Stimulated activated memory B cell treated with anti-CD40 and anti-IgM and Interleukin-4, amounts not matched to agents 10 μg/mL and 1 μg/mL and 100 μg/mL, for 72 hours (primary cell): ENCODE results near the gene MTA3.

Experiments used
- ATAC-seq: fragments of 150-1000 bp; cut with Tn5 transposase; 2 replicates; pipeline ENCODE4 v1.10.0; 2021
- H3K27ac Mint-ChIP-seq: one replicate; pipeline ENCODE4 v1.8.0; 2022; ENCODE audit warnings: mild to moderate bottlenecking, mixed read lengths
- H3K27me3 Mint-ChIP-seq: one replicate; pipeline ENCODE4 v1.8.0; 2022; ENCODE audit warnings: mixed read lengths
- H3K36me3 Mint-ChIP-seq: one replicate; pipeline ENCODE4 v1.8.0; 2022; ENCODE audit warnings: mixed read lengths
- H3K4me1 Mint-ChIP-seq: one replicate; pipeline ENCODE4 v1.8.0; 2022; ENCODE audit warnings: mixed read lengths
- H3K4me3 Mint-ChIP-seq: one replicate; pipeline ENCODE4 v1.8.0; 2022; ENCODE audit warnings: mild to moderate bottlenecking, moderate library complexity, mixed read lengths
- H3K9me3 Mint-ChIP-seq: one replicate; pipeline ENCODE4 v1.8.0; 2022; ENCODE audit warnings: mixed read lengths

The MTA3 gene

DNA sequence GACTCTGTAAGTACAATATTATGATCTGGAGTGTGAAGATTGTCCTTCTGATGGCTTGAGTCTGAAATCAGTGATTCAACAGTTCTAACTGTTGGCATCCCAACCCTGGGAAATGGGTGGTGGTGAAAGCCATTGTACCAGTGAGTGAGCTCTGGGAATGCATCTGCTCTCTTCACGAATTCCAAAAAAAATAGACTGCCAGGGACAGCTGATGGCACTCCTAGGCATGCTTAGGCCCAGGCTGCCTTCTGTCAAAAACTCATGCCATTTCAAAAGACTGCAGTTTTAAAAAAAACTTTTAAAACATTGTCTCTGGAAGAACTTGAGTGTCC is 175.2 kb downstream of the MTA3 start:
- Mint-ChIP-seq H3K27me3 (no peaks in the 10 kb centered on the region), H3K36me3 (peaks cover 21% of the 10 kb centered on the region), H3K27ac (no peak overlapping the region), H3K4me3 (no peak overlapping the region), H3K9me3 (no peaks in the 10 kb centered on the region), H3K4me1 (peaks cover 5% of the 10 kb centered on the region)
- no peak for ATAC-seq

DNA sequence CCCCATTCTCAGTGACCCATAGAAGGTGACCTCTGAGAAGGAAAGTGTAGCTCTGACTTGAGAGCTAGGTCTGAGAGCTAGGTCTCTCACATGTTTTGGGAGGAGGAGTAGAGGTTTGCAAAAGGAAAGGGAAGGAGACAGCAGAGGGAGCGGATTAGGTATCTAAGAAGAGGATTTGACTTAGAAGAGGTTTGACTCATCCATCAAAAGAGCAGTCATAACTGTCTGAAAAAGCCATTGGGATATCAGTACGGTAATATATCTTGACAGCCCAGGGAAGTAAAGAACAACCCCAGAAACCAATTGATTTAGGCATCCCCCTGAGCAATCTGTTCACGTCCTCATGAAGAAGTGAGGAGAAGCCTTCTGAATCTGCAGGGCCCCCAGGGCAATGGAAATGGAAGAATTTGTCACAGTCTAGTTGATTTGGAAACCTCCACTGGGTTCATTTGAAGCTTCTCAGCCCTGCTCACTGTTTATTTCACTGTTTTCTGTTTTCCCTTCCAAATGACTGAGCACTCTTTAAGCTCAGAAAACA is 176.2 kb downstream of the MTA3 start:
- no peak for ATAC-seq
- Mint-ChIP-seq H3K4me3 (no peak overlapping the region), H3K27ac (no peak overlapping the region), H3K36me3 (peaks cover 11% of the 10 kb centered on the region), H3K27me3 (no peaks in the 10 kb centered on the region), H3K4me1 (peaks cover 5% of the 10 kb centered on the region), H3K9me3 (no peaks in the 10 kb centered on the region)

DNA sequence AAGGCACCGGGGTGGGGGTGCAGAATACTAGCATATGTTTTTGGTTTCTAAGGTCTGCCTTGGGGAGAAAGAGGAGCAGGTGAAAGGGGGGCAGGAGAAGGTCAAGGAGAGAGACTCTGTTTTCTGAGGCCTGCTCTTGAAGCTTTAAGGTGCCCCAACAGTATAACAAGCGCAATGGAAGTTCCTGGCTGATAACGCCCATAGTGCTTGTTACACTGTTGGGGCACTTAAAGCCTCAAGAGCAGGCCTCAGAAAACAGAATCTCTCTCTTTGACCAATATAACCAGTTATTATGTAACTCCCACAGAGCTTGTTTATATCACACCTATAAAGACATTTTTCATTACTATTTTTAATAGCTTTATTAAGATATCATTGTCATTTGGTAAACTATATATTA is 179.0 kb downstream of the MTA3 start:
- ATAC-seq: no peak
- Mint-ChIP-seq H3K4me3 (no peak overlapping the region), H3K27me3 (no peaks in the 10 kb centered on the region), H3K9me3 (no peaks in the 10 kb centered on the region), H3K4me1 (peaks cover 30% of the 10 kb centered on the region), H3K27ac (no peak overlapping the region), H3K36me3 (peaks cover 10% of the 10 kb centered on the region)

DNA sequence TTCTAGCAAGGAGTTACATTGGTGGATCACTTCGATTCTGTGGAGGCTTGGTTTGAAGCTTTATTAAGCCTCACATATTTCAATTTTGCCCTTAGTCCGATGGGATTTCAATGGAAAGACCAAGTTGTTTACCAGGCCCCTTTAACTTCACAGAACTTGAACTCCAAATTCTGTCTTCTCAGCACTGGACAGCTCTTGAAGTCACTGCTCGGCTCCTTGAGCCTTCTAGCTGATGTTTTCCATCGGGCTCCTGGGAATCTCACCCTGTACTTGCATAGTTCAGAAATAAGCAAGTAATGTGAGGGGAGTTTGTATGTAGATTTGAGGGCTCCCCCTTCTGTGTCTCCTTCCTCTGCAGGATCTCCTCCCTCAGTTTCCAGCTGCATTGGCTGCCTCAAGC is 180.4 kb downstream of the MTA3 start:
- Mint-ChIP-seq H3K9me3 (no peaks in the 10 kb centered on the region), H3K36me3 (peaks cover 5% of the 10 kb centered on the region), H3K27me3 (no peaks in the 10 kb centered on the region), H3K4me1 (peaks cover 39% of the 10 kb centered on the region), H3K27ac (peak overlapping the region; percentile 22), H3K4me3 (no peak overlapping the region)
- no peak for ATAC-seq

DNA sequence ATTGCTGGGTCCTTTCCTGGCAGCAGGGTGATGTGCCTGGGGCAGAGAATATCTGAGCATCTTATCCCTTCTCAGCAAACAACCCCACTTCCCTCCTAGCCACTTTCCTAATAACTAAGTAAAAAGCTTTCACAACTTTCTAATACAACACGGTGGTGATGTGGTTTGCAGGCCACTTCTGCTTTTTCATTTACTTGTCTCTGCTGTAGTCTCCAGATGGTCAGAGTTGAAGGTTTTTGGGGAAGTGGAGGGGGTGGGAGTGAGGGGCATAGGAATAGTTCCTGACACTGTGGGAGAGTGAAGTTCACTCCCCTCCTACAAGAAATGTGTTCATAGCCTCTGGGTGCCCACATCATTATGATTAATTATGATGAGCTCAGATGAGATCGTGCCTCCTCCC is 183.9 kb downstream of the MTA3 start:
- peaks cover 61% of the 10 kb centered on the region for H3K4me1 Mint-ChIP-seq
- peak; percentile 81 for ATAC-seq

DNA sequence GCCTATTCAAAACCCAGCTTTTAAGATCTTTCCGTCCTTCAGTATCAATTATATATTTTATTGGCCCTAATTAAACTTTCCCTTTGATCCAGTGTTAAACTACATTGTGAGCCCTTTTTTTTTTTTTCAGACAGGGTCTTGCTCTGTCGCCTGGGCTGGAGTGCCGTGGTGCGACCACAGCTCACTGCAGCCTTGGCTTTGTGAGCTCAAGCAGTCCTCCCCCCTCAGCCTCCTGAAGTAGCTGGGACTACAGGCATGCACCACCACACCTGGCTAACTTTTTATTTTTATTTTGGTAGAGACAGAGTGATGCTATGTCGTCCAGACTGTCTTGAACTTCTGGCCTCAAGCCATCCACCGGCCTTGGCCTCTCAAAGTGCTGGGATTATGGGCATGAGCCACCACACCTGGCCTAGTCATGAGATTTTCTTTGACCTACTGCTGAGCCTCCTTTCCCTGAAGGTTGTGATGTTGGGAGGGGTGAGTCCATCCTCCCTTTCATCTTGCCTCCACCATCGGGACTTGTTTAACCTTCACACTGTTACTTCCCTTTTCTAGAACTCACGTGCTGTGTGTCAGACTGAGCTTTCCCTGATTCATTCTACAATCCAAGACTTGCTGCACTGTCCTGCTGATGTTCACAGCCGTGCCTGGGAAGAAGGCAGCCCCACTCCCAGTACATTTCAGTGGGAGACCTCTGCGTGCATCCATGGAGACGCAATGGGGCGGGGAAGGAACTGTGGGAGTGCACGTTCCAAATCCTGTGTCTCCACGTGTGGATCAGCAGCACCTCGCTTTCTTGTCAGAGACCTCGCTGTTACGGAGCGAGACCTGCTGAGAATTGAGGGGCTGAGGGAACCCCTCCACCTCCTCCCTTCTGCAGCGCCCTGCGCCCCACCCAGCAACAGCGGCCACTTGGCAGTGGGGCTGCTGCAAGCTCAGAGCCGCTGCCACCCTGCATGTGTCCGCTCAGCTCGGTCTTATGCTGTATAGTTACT is 184.7 kb downstream of the MTA3 start:
- peaks cover 61% of the 10 kb centered on the region for H3K4me1 Mint-ChIP-seq
- no peaks in the 10 kb centered on the region for H3K27me3 Mint-ChIP-seq
- no peak for ATAC-seq
- peaks cover 5% of the 10 kb centered on the region for H3K36me3 Mint-ChIP-seq
- H3K27ac Mint-ChIP-seq: peak overlapping the region; percentile 91
- H3K9me3 Mint-ChIP-seq: no peaks in the 10 kb centered on the region
- H3K4me3 Mint-ChIP-seq: peak overlapping the region; percentile 11

More for the DNA sequence above, 183.9 kb downstream of the MTA3 start:
- Mint-ChIP-seq H3K4me3 (peak overlapping the region; percentile 34), H3K36me3 (peaks cover 5% of the 10 kb centered on the region), H3K27me3 (no peaks in the 10 kb centered on the region), H3K9me3 (no peaks in the 10 kb centered on the region), H3K27ac (peak overlapping the region; percentile 91)

DNA sequence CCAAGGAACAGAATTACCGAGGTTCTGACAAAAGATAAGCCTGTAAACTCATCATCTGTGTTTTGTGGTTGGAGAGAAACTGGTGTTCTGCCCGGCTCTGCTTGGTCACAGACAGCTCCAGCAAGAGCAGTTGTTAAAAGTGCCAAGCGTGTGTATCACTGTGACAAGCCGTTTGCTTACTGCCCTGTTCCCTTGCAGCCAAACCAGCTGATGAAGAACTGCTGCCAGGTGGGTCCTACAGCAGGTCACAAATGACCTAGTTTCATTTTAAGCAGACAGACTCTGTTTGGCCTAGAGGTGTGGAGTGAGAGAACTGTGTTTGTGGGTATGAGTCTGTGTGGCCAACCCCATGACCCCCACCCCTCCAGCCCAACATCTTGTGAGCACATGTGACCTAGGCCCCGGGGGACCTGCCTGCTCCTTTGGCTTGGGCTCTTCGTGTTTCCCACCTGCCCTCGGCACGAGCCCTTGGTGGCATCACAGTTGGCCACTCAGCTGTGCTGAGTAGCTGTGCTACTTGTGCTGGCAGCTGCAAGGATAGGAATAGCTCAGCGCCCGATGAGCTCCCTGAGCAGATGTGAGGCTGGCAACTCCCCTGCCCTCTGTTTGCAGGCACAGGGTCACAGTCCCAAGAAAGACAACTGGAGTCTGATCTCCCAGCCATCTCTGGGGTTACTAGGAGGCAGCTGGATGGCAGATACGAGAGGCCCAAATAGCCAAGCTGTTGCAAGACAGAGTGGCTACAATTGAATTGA is 185.8 kb downstream of the MTA3 start:
- Mint-ChIP-seq H3K4me1 (peaks cover 61% of the 10 kb centered on the region), H3K4me3 (peak overlapping the region; percentile 37), H3K9me3 (no peaks in the 10 kb centered on the region), H3K36me3 (peaks cover 5% of the 10 kb centered on the region), H3K27ac (peak overlapping the region; percentile 91), H3K27me3 (no peaks in the 10 kb centered on the region)
- peak; percentile 86 for ATAC-seq

DNA sequence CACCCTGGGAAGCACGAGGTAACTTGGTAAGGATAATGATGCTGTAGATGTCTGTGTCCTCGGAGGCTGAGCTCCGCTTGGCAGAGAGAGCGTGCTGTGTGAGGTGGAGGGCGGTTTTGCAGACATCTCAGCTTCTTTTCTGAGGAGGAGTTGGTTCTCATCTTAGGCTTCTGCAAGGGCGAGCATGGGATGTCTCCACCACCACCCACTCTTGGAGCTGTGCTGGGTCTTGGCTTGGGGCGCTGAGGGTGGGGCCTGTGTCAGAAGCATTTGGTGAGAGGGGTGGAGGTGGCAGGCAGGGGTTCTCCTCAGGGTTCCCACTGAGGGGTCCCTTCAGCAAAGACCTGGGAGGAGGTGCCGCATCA is 186.3 kb downstream of the MTA3 start:
- peak overlapping the region; percentile 91 for H3K27ac Mint-ChIP-seq
- no peaks in the 10 kb centered on the region for H3K27me3 Mint-ChIP-seq
- peaks cover 6% of the 10 kb centered on the region for H3K36me3 Mint-ChIP-seq
- H3K4me1 Mint-ChIP-seq: peaks cover 61% of the 10 kb centered on the region
- no peaks in the 10 kb centered on the region for H3K9me3 Mint-ChIP-seq
- no peak for ATAC-seq
- H3K4me3 Mint-ChIP-seq: peak overlapping the region; percentile 37

DNA sequence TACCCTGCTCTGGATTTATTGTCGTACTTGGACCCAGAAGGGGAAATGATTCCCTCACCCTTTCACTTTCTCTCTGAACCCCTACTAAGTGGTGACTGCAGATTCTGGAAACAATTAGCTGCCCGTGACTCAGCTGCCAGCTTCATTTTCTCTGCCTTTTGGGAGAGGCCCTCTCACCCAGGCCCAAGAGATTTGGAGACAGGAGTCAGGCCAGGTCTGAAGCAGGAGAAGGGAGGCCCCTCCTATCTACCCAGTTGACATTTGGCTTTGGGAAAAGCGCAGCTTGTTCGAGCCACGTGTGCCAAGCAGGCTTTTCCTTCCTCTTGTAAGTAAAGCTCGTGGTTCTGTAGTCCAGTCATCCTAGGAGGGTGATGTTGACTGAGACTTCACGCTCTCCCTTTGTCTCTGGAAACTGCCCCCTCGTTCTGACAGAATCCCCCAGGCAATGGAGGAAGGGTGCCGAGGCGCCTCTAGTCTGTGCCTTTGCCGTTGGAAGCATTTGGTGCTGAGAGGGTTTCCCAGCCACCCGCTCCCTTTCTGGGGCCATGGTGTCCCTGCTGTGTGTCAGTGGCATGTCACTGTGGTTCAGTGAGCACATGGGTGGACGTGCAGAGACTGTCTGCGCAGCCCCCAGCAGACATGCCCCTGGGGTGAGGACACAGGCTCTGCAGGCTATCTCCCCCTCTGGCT is 186.9 kb downstream of the MTA3 start:
- no peak for ATAC-seq
- no peak overlapping the region for H3K4me3 Mint-ChIP-seq
- peaks cover 12% of the 10 kb centered on the region for H3K36me3 Mint-ChIP-seq
- peak overlapping the region; percentile 91 for H3K27ac Mint-ChIP-seq
- no peaks in the 10 kb centered on the region for H3K27me3 Mint-ChIP-seq
- no peaks in the 10 kb centered on the region for H3K9me3 Mint-ChIP-seq
- H3K4me1 Mint-ChIP-seq: peaks cover 57% of the 10 kb centered on the region

DNA sequence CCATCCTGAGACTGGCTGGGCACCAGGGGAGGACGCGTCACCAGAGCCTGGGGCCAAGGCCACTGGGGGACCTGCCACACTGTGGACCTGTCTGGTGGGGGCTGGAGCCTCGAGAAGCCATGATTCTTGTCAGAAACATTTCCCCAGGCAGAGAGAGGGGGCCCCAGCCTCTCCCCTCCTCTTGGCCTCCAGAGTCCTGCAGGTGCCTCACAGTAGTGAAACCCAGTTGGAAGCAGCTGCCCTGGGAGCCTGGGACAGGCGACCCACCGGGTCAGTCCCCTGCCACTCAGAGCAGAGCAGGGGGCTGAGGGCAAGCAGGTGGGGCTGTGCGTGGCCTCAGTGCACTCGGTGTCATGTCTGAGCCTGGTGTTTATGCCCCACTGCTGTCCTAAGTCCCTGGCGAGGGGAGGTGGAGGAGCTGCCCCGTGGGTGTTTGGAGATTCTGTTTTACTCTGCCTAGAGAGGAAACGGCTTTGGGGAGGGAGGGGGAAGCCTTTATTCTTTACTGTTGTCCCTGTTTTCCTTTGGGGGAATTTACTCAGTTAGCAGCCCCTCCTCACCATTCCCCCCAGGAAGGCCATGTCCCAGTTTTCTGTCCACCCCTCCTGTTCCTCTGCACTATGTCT is 187.8 kb downstream of the MTA3 start:
- Mint-ChIP-seq H3K9me3 (no peaks in the 10 kb centered on the region), H3K4me3 (no peak overlapping the region), H3K36me3 (peaks cover 8% of the 10 kb centered on the region), H3K4me1 (peaks cover 48% of the 10 kb centered on the region), H3K27me3 (no peaks in the 10 kb centered on the region), H3K27ac (no peak overlapping the region)
- ATAC-seq: no peak

DNA sequence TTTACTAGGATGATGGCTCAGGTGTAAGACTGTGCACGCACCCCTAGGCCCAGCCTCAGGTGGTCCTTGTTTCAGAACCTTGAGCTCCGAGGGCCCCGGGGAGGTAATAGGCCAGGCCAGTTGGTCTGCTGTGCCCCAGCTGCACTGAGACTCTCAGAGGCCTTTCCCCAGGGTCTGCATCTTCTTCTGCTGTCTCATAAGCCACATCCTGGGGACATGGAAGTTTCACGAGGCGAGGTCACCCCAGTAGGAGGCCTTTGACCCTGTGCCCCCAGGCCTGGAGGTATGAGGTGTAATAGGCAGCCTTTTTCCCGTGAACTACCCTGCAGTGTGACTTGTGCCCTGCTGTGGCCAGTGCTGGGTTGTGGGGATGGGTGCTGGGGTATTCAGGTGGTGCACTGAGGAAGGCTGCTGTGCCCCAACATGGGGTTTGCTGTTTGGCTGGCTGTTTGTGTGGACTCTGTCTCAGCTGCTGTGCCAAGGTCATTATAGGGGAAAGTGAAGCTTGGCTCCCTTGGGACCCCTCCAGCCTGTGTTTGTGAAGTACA is 188.6 kb downstream of the MTA3 start:
- H3K36me3 Mint-ChIP-seq: peaks cover 8% of the 10 kb centered on the region
- H3K27ac Mint-ChIP-seq: no peak overlapping the region
- no peak for ATAC-seq
- no peaks in the 10 kb centered on the region for H3K27me3 Mint-ChIP-seq
- H3K9me3 Mint-ChIP-seq: no peaks in the 10 kb centered on the region
- H3K4me3 Mint-ChIP-seq: no peak overlapping the region
- peaks cover 40% of the 10 kb centered on the region for H3K4me1 Mint-ChIP-seq

DNA sequence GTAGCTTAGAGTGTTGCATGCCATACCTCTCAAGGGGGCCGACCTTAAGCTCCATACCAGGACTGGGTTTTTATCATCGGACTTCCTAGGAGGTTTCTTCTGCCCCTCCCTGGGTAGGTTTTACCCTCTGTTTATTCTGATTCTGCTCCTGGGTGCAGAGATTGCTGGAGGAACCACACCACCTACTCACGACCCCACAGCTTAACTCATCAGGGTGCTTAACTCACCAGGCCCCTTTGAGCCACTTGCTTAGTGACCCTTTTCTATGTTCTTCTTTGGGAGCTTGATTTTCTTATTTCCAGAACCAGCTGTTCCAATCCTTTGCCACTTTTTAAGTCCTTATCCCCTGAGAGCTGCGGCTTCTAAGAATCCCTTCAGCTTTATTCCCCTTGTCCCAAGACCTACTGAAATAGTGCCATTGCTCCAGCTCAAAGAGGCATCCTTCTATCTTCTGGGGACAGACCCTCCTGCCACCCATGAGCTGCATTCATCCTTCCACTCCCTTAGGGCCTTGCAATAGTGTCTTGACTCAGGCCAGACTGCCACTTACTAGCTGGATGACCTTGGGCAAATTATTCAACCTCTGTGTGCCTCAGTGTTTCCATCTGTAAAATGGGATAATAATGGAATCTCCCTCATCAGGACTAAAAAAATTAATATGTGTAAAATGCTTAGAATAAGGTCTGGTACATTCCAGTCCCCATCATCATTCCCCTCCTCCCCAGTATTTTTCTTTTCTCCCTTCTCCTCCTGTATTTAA is 189.7 kb downstream of the MTA3 start:
- no peak for ATAC-seq
- peaks cover 29% of the 10 kb centered on the region for H3K4me1 Mint-ChIP-seq
- no peaks in the 10 kb centered on the region for H3K27me3 Mint-ChIP-seq
- H3K4me3 Mint-ChIP-seq: no peak overlapping the region
- no peak overlapping the region for H3K27ac Mint-ChIP-seq
- H3K9me3 Mint-ChIP-seq: no peaks in the 10 kb centered on the region
- peaks cover 13% of the 10 kb centered on the region for H3K36me3 Mint-ChIP-seq

DNA sequence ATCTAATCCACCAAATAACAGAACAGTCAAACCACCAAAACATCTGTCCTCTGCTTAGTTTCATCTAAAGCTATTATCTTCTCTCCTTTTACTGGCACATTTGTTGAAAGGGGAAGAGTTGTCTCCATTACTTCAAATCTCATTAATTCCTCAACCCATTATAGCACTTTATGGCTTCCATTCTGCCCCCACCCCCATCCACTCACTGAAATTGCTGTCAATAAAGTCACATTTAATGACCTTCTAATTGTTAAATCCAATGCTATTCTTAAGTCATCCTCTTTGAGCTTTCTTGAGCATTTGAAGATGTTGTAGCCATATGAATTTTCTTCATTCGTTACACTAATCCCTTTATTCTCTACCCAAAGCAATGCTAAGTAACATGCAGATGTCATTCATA is 190.3 kb downstream of the MTA3 start:
- Mint-ChIP-seq H3K9me3 (no peaks in the 10 kb centered on the region), H3K27ac (no peak overlapping the region), H3K27me3 (no peaks in the 10 kb centered on the region), H3K36me3 (peaks cover 17% of the 10 kb centered on the region), H3K4me3 (no peak overlapping the region), H3K4me1 (peaks cover 23% of the 10 kb centered on the region)
- no peak for ATAC-seq

DNA sequence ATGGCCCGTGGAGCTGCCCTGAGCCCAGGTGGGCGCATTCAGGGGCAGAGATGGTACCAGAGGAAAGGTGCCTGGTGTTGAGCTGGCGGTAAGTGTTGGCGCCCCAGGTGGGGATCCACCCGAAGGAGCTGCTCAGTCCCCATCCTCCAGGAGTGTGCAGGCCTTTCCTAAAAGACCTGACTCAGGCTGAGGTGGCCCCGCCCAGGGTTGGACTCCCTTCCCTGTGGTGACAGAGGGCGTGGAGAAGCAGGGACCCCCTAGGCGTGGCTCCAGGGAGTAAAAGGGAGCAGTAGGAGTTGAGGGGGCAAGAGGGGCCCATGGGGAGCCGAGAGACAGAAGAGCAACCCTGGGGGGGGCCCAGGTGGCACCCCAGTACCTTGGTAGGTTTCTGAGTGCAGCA is 193.1 kb downstream of the MTA3 start:
- no peaks in the 10 kb centered on the region for H3K27me3 Mint-ChIP-seq

More for the DNA sequence above, 193.1 kb downstream of the MTA3 start:
- no peak for ATAC-seq
- no peak overlapping the region for H3K4me3 Mint-ChIP-seq
- H3K27ac Mint-ChIP-seq: no peak overlapping the region
- no peaks in the 10 kb centered on the region for H3K9me3 Mint-ChIP-seq
- H3K36me3 Mint-ChIP-seq: peaks cover 19% of the 10 kb centered on the region
- peaks cover 15% of the 10 kb centered on the region for H3K4me1 Mint-ChIP-seq
